Lower leg skin (tissue), 3 donors: ENCODE measurements around the gene SGSH.

Experiments
- POLR2A ChIP-seq, 2 donors: fragments of 450-650 bp; IDR thresholded peaks; one replicate each; pipeline ENCODE4 v1.6.1; 2016 to 2017; ENCODE audit warnings: antibody characterized with exemption in 2 of 2, mild to moderate bottlenecking in 1 of 2, moderate library complexity in 1 of 2
- TF ChIP-seq, protein P1 (sequence below), 3 donors: fragments of 450-650 bp; IDR thresholded peaks; one replicate each; pipeline ENCODE4 v1.5.1; 2016; ENCODE audit warnings: antibody characterized with exemption in 3 of 3, mild to moderate bottlenecking in 3 of 3, moderate library complexity in 2 of 3

GRCh38 chr17:80163336-80163735 is 56.8 kb downstream of the SGSH start:
- TF ChIP-seq, protein P1, sequence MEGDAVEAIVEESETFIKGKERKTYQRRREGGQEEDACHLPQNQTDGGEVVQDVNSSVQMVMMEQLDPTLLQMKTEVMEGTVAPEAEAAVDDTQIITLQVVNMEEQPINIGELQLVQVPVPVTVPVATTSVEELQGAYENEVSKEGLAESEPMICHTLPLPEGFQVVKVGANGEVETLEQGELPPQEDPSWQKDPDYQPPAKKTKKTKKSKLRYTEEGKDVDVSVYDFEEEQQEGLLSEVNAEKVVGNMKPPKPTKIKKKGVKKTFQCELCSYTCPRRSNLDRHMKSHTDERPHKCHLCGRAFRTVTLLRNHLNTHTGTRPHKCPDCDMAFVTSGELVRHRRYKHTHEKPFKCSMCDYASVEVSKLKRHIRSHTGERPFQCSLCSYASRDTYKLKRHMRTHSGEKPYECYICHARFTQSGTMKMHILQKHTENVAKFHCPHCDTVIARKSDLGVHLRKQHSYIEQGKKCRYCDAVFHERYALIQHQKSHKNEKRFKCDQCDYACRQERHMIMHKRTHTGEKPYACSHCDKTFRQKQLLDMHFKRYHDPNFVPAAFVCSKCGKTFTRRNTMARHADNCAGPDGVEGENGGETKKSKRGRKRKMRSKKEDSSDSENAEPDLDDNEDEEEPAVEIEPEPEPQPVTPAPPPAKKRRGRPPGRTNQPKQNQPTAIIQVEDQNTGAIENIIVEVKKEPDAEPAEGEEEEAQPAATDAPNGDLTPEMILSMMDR (IDR thresholded peaks at IDR 0.05), result no peak
- no peak for TF ChIP-seq POLR2A (IDR thresholded peaks at IDR 0.05)
